GOT3 (cell line): ENCODE measurements around the gene CELF3.

ENCODE experiments used
- DNase-seq: peaks from one replicate; lab custom pipeline; 2025; ENCODE audit warnings: mixed read lengths; lab: John Stamatoyannopoulos, UW

The CELF3 gene

GRCh38 chr1:151720974-151721787 is 4.6 kb upstream of the CELF3 start, which contains the start of gene RIIAD1:
RIIAD1 (plus strand) TSS chr1:151721522; CDS start chr1:151721537, 15 bp downstream.
- no peak for DNase-seq

- DNase-seq = no peak
Measured at GRCh38 chr1:151720554-151720953, 4.0 kb upstream of the CELF3 start.

GRCh38 chr1:151720125-151720524 is 3.5 kb upstream of the CELF3 start:
- no peak for DNase-seq

- no peak for DNase-seq
Measured at GRCh38 chr1:151718666-151719065, 2.1 kb upstream of the CELF3 start.

GRCh38 chr1:151718011-151718431 is 1.4 kb upstream of the CELF3 start:
- no peak for DNase-seq

GRCh38 chr1:151716405-151716762 is 219 bp downstream of the CELF3 start:
- no peak for DNase-seq

- no peak for DNase-seq
Measured at GRCh38 chr1:151715726-151716404, 738 bp downstream of the CELF3 start.

GRCh38 chr1:151714820-151715725 is 1.5 kb downstream of the CELF3 start:
- DNase-seq = no peak

- DNase-seq = no peak
Measured at GRCh38 chr1:151713874-151714273, 2.7 kb downstream of the CELF3 start.

- no peak for DNase-seq
Measured at GRCh38 chr1:151713044-151713443, 3.6 kb downstream of the CELF3 start.

- DNase-seq = no peak
Measured at GRCh38 chr1:151711951-151712350, 4.7 kb downstream of the CELF3 start.

GRCh38 chr1:151711044-151711800 is 5.4 kb downstream of the CELF3 start:
- no peak for DNase-seq

- no peak for DNase-seq
Measured at GRCh38 chr1:151710187-151710840, 6.3 kb downstream of the CELF3 start.

- no peak for DNase-seq
Measured at GRCh38 chr1:151708891-151709290, 7.7 kb downstream of the CELF3 start.

GRCh38 chr1:151707541-151708065 is 9.0 kb downstream of the CELF3 start:
- no peak for DNase-seq

- no peak for DNase-seq
Measured at GRCh38 chr1:151706464-151707415, 9.9 kb downstream of the CELF3 start.

- no peak for DNase-seq
Measured at GRCh38 chr1:151705753-151706463, 10.7 kb downstream of the CELF3 start.

GRCh38 chr1:151705146-151705545 is 11.5 kb downstream of the CELF3 start:
- DNase-seq = no peak

GRCh38 chr1:151704246-151704645 is 12.4 kb downstream of the CELF3 start:
- DNase-seq = no peak
